HepG2 (cell line): ENCODE results near the gene SSNA1. TPM values are rescaled to one million over a fixed set of nuclear protein-coding genes. Genes with fewer than 3 reads are reported as not detected.

ENCODE experiments used
- ATAC-seq: fragments of 200-7000 bp; cut with Tn5 transposase; 3 replicates; pipeline ENCODE4 v1.9.1; 2020; ENCODE audit warnings: mild to moderate bottlenecking, moderate library complexity
- BruUV-seq: library from RNA; stranded (reverse); fragments of 400-500 nt; replicated peaks from 2 replicates; lab custom pipeline; 2021; lab: Mats Ljungman, UMichigan
- CTCF ChIA-PET: fragments of 300-600 bp; formaldehyde crosslinking; extraction: SDS; loops from one replicate; lab custom pipeline; 2021; ENCODE audit warnings: low total read pairs, inconsistent platforms, low intra/inter-chr PET ratio; lab: Yijun Ruan, JAX
- POLR2A ChIA-PET: fragments of 350-600 bp; sonication (Branson Sonifier 250); formaldehyde crosslinking; loops from one replicate; lab custom pipeline; 2020; ENCODE audit warnings: antibody characterized with exemption, inconsistent platforms; lab: Yijun Ruan, JAX
- DNase-seq: peaks from one replicate; pipeline ENCODE4 v3.0.0-alpha.2; 2015; ENCODE audit warnings: low spot score
- FAIRE-seq: peaks from 3 replicates; lab custom pipeline; 2011; peaks lifted over from hg19 to GRCh38; lab: Jason Lieb, UNC
- H2AFZ ChIP-seq: one replicate; pipeline ENCODE4 v1.6.1; 2011; ENCODE audit warnings: low read length, inconsistent platforms
- H3K27ac ChIP-seq: fragments of 300-600 bp; 3 replicates; pipeline ENCODE4 v1.8.0; 2011; ENCODE audit warnings: mixed run types, mild to moderate bottlenecking, mixed read lengths, low read length, inconsistent platforms; ENCODE audit not compliant: insufficient read depth; ENCODE audit errors: extremely low read length
- H3K27me3 ChIP-seq, 2 experiments: fragments of 200-600 bp in 1 of 2; 2 replicates in 1 of 2; 3 replicates in 1 of 2; pipeline versions ENCODE4 v1.6.0 to v1.8.0; 2011; ENCODE audit warnings: low read length in 2 of 2, mild to moderate bottlenecking in 2 of 2, moderate library complexity in 2 of 2, inconsistent platforms in 1 of 2; ENCODE audit not compliant: insufficient read depth in 2 of 2, control insufficient read depth in 1 of 2
- H3K36me3 ChIP-seq, 2 experiments: fragments of 200-600 bp in 1 of 2; replicated peaks in 1 of 2; 2 replicates in 1 of 2; 3 replicates in 1 of 2; pipeline versions ENCODE4 v1.5.1 to v1.8.0; 2011; ENCODE audit warnings: low read length in 2 of 2, inconsistent platforms in 1 of 2; ENCODE audit not compliant: insufficient read depth in 2 of 2, control insufficient read depth in 1 of 2
- H3K4me1 ChIP-seq: 2 replicates; pipeline ENCODE4 v1.5.1; 2012; ENCODE audit warnings: low read length, inconsistent platforms; ENCODE audit not compliant: insufficient read depth
- H3K4me2 ChIP-seq: 2 replicates; pipeline ENCODE4 v1.6.0; 2011; ENCODE audit warnings: low read depth, low read length, inconsistent platforms
- H3K4me3 ChIP-seq, 3 experiments: fragments of 200-600 bp in 1 of 3; sonication (generic), shearing (Covaris generic) in 1 of 3; replicated peaks in 1 of 3; 2 replicates each; pipeline ENCODE4 v1.5.1; 2011 to 2016; ENCODE audit warnings: low read length in 3 of 3, inconsistent platforms in 2 of 3, low read depth in 2 of 3, mild to moderate bottlenecking in 2 of 3, control low read depth in 1 of 3, mixed read lengths in 1 of 3; ENCODE audit not compliant: insufficient read depth in 1 of 3
- H3K79me2 ChIP-seq: one replicate; pipeline ENCODE4 v1.6.1; 2011; ENCODE audit warnings: low read length, inconsistent platforms; ENCODE audit not compliant: insufficient read depth
- H3K9ac ChIP-seq: 2 replicates; pipeline ENCODE4 v1.6.0; 2011; ENCODE audit warnings: mild to moderate bottlenecking, low read depth, low read length, inconsistent platforms; ENCODE audit not compliant: insufficient read depth
- H3K9me3 ChIP-seq: 2 replicates; pipeline ENCODE4 v1.5.1; 2012; ENCODE audit warnings: mild to moderate bottlenecking, low read length
- H4K20me1 ChIP-seq: 2 replicates; pipeline ENCODE4 v1.6.0; 2011; ENCODE audit warnings: inconsistent platforms, mild to moderate bottlenecking, low read length, moderate library complexity; ENCODE audit not compliant: insufficient read depth
- AGO1 ChIP-seq: fragments of 200-400 bp; formaldehyde crosslinking; IDR thresholded peaks from 2 replicates; pipeline ENCODE4 v1.6.1; 2017; ENCODE audit warnings: mild to moderate bottlenecking, low read depth, low read length, moderate library complexity; ENCODE audit not compliant: poor library complexity, severe bottlenecking
- ARID5B ChIP-seq: IDR thresholded peaks from 2 replicates; pipeline ENCODE4 v1.4.0; 2020; ENCODE audit warnings: mild to moderate bottlenecking, missing genetic modification reagents
- ETV5 ChIP-seq: IDR thresholded peaks from 2 replicates; pipeline ENCODE4 v1.6.1; 2018; ENCODE audit warnings: missing biosample characterization, missing genetic modification reagents, inconsistent platforms, borderline replicate concordance
- GABPB1 ChIP-seq: IDR thresholded peaks from 2 replicates; pipeline ENCODE4 v1.6.1; 2016; ENCODE audit warnings: mild to moderate bottlenecking, missing genetic modification reagents, moderate library complexity, missing compliant biosample characterization
- GATAD2A ChIP-seq: IDR thresholded peaks from 2 replicates; pipeline ENCODE4 v1.6.1; 2016
- HNF1B ChIP-seq: sonication (generic); formaldehyde crosslinking; IDR thresholded peaks from 2 replicates; pipeline ENCODE4 v1.5.1; 2020; ENCODE audit warnings: mild to moderate bottlenecking, moderate library complexity, missing genetic modification reagents
- IKZF5 ChIP-seq: IDR thresholded peaks from 2 replicates; pipeline ENCODE4 v1.6.1; 2018; ENCODE audit warnings: missing genetic modification reagents, mild to moderate bottlenecking, missing compliant biosample characterization
- KDM2A ChIP-seq: sonication (generic); formaldehyde crosslinking; IDR thresholded peaks from 2 replicates; pipeline ENCODE4 v1.4.0; 2020; ENCODE audit warnings: low read depth, missing genetic modification reagents, borderline replicate concordance
- NFYC ChIP-seq: IDR thresholded peaks from 2 replicates; pipeline ENCODE4 v1.6.1; 2016; ENCODE audit warnings: missing genetic modification reagents, missing compliant biosample characterization
- PLSCR1 ChIP-seq: sonication (generic); formaldehyde crosslinking; IDR thresholded peaks from 2 replicates; pipeline ENCODE4 v1.5.0; 2020; ENCODE audit warnings: missing genetic modification reagents, mild to moderate bottlenecking, borderline replicate concordance
- RXRA ChIP-seq: sonication (generic); formaldehyde crosslinking; IDR thresholded peaks from 2 replicates; pipeline ENCODE4 v1.5.1; 2020; ENCODE audit warnings: missing genetic modification reagents
- SP2 ChIP-seq: sonication (generic); formaldehyde crosslinking; IDR thresholded peaks from 2 replicates; pipeline ENCODE4 v1.5.1; 2020; ENCODE audit warnings: mild to moderate bottlenecking, missing genetic modification reagents
- THAP8 ChIP-seq: sonication (generic); formaldehyde crosslinking; IDR thresholded peaks from 2 replicates; pipeline ENCODE4 v1.5.1; 2020; ENCODE audit warnings: missing genetic modification reagents, mild to moderate bottlenecking, borderline replicate concordance
- ZC3H13 ChIP-seq: sonication (generic); formaldehyde crosslinking; IDR thresholded peaks from 2 replicates; pipeline ENCODE4 v1.8.1; 2023; ENCODE audit warnings: mild to moderate bottlenecking, missing genetic modification reagents, moderate library complexity
- ZNF501 ChIP-seq: sonication (generic); formaldehyde crosslinking; IDR thresholded peaks from 2 replicates; pipeline ENCODE4 v1.5.1; 2020; ENCODE audit warnings: mild to moderate bottlenecking, moderate library complexity, missing genetic modification reagents
- WGBS: methylation state at CpG from one replicate; pipeline ENCODE4 v1.1.6; 2017; ENCODE audit warnings: low lambda C conversion rate; 5-methylcytosine and 5-hydroxymethylcytosine counted together
- in situ Hi-C: cut with HindIII; loops from 2 replicates; pipeline ENCODE4 v1.10.0; 2017; ENCODE audit warnings: low pct_unique_long_range_greater_than_20kb; ENCODE audit not compliant: extremely low pct_ligation_motif_present
- intact Hi-C: fragments of 100-400 bp; cut with micrococcal nuclease; formaldehyde crosslinking; loops from one replicate; pipeline ENCODE4 v1.10.0; 2022; ENCODE audit not compliant: unreplicated experiment
- polyA plus RNA-seq, 8 experiments: library from polyadenylated mRNA; depleted of rRNA in 3 of 8; stranded (reverse) in 7 of 8; unstranded in 1 of 8; fragments of >200 nt; fragmentation: Illumina TruSeq in 4 of 8; extraction: Trizol in 4 of 8; gene quantifications; 2 replicates each; pipeline versions ENCODE4 v1.2.1 to v1.2.3, GENCODE V29; 2011 to 2016; ENCODE audit warnings: low read depth in 4 of 8, missing spikeins in 1 of 8, mixed read lengths in 1 of 8; ENCODE audit not compliant: insufficient read depth in 1 of 8
- total RNA-seq, 5 experiments: library from RNA; depleted of rRNA; stranded (reverse); fragments of >200 nt; fragmentation: Illumina TruSeq; extraction: Trizol; gene quantifications; 2 replicates each; pipeline ENCODE4 v1.2.3, GENCODE V29; 2016; ENCODE audit warnings: low read depth in 1 of 5

Gene SSNA1
- total and polyA plus RNA-seq, 2 of the 13 experiments (the other 11 are each of a cell fraction or from before 2014, with no cell fraction given) = 35.9 to 49.4 TPM

- Histone ChIP-seq H3K9me3 (no peaks in the 10 kb centered on the region), H3K9ac (0 out of 2 replicates have a peak overlapping the region, but pooled peaks have one; percentile 65), H3K4me3 (peak overlapping the region; percentile 53 to 72 (median 62); a peak in 5 of 6 replicates), H3K4me1 (peaks cover 77% of the 10 kb centered on the region), H3K36me3 (no peaks in the 10 kb centered on the region), H4K20me1 (no peaks in the 10 kb centered on the region), H3K27me3 (no peaks in the 10 kb centered on the region), H2AFZ (no peak overlapping the region), H3K4me2 (peak overlapping the region; percentile 96), H3K79me2 (no peaks in the 10 kb centered on the region), H3K27ac (no peak overlapping the region)
- ATAC-seq (peak; percentile 5), FAIRE-seq (no peak), DNase-seq (no peak)
- ChIA-PET POLR2A (interaction anchor here (1.5 to 13.4 kb wide), 4 partner anchors 12 to 110 kb away, joined by 4 to 225 read pairs (median 12); partner anchors contain the start of genes ANAPC2, NDOR1, SSNA1 and TMEM203), CTCF (interaction anchor here (1.1 to 1.5 kb wide), 2 partner anchors 52 to 65 kb away, joined by 3 to 8 read pairs; no protein-coding TSS in a partner anchor)
- no TSS peak for BruUV-seq
- intact Hi-C loops = no loop called here
- in situ Hi-C loops = loop anchor here (5.0 kb wide), 2 partner anchors 41 to 116 kb away; partner anchors contain the start of genes ANAPC2, DPP7 and SSNA1
- WGBS = 9% methylated on average over 13 of the region's 29 CpGs
- TF ChIP-seq GABPB1 (CRISPR knock-in tag) (peak; percentile 32; the same call in 1 of the 2 replicates), ETV5 (CRISPR knock-in tag) (0 out of 2 replicates have a peak, but pooled peaks have one; percentile 18), ARID5B (CRISPR knock-in tag) (peak; percentile 19; the same call in 1 of the 2 replicates), HNF1B (CRISPR knock-in tag) (0 out of 2 replicates have a peak, but pooled peaks have one; percentile 36), KDM2A (CRISPR knock-in tag) (peak; percentile 77), THAP8 (CRISPR knock-in tag) (0 out of 2 replicates have a peak, but pooled peaks have one; percentile 77), NFYC (CRISPR knock-in tag) (peak; percentile 15; the same call in 1 of the 2 replicates), AGO1 (peak; percentile 98), ZC3H13 (CRISPR knock-in tag) (peak; percentile 13; the same call in 1 of the 2 replicates), IKZF5 (CRISPR knock-in tag) (0 out of 2 replicates have a peak, but pooled peaks have one; percentile 38), SP2 (0 out of 2 replicates have a peak, but pooled peaks have one; percentile 48), PLSCR1 (no peak), ZNF501 (CRISPR knock-in tag) (peak; percentile 47; the same call in 1 of the 2 replicates), RXRA (peak; percentile 60), GATAD2A (0 out of 2 replicates have a peak, but pooled peaks have one; percentile 16)
These were observed 40.1 kb downstream of the SSNA1 start for GRCh38 chr9:137228506-137228967.
